HG03575 (cell line): Measurements from ENCODE around the gene TAS2R16.

ENCODE experiments used
- ATAC-seq: cut with Tn5 transposase; IDR thresholded peaks from one replicate; pipeline ENCODE4 v1.9.1; 2021; ENCODE audit not compliant: unreplicated experiment, insufficient number of reproducible peaks, low FRiP score; ENCODE audit errors: extremely low read depth

Gene TAS2R16, protein sequence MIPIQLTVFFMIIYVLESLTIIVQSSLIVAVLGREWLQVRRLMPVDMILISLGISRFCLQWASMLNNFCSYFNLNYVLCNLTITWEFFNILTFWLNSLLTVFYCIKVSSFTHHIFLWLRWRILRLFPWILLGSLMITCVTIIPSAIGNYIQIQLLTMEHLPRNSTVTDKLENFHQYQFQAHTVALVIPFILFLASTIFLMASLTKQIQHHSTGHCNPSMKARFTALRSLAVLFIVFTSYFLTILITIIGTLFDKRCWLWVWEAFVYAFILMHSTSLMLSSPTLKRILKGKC

DNA sequence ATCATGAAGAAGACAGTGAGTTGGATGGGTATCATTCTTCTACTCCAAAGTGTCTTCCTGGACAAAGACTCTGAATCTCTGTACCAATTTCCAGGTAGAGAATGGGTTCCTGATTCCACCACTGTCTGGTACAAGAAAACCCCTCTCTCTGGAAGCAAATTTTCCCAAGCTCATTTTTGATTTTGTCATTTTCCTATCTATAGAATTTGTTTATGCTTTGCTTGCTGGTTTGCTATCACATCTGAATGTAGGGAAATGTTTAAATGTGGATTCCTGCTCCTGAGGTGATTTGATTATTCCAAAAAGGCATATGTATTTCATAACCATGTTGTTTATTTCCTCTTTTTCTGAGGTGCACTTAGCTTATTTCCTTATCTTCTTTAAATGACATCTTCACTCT lies at the start of gene TAS2R16:
TAS2R16 (minus strand) TSS at position 101 of the 400 bp plus-strand sequence; CDS start at position 35, 66 bp downstream.
- no peak for ATAC-seq

DNA sequence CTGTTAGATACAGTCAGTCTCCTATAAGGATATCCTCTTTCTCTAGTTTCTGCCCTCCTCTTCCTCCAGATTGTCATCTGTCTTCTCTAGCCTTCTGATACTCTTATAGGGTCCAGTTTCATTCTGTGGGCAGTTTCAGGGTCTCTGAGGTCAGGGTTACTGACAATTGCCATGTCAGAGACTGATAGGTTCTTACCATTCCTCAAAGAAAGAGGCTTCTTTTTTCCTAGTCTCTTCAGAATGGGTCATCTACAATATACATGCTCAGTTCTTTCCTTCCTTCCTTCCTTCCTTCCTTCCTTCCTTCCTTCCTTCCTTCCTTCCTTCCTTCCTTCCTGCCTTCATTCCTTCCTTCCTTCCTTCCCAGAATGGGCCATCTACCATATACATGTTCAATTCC lies 48.1 kb upstream of the TAS2R16 start:
- ATAC-seq: no peak

DNA sequence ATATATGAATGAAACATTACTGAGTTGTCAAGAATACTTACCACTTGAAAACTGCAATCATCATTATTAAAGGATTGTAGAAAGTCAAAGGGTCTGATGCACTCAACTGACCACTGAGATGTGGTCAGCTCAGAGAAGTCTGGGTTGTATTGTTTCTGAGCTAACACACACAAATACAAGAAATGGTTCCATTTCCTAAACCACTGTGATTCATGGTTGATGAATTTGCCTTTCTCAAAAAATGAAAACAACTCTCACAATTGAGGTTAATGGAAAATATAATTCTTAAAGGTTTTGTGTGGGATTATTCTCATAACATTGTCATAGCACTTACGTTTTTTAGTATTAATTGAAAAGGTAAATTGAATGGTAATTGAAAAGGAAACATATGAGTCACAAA lies 45.6 kb upstream of the TAS2R16 start:
- no peak for ATAC-seq

DNA sequence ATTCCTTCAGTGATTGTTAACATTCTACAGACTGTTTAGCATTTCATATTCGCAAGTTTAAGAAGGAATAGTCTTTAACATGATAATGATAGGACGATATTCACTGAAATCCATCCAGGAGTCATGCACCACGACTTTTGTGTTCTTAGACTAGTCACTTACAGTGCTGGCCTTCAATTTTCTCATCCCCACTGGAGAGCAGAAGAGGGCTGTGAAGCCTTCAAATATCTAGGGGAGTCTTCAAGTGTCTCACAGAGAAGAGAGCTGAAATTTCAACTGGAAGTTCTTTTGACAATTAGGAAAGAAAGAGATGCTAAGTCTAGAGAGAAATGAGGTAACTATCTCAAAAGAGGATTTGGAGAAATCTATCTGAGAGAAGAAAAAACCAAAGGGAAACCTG lies 43.8 kb upstream of the TAS2R16 start:
- ATAC-seq: no peak

DNA sequence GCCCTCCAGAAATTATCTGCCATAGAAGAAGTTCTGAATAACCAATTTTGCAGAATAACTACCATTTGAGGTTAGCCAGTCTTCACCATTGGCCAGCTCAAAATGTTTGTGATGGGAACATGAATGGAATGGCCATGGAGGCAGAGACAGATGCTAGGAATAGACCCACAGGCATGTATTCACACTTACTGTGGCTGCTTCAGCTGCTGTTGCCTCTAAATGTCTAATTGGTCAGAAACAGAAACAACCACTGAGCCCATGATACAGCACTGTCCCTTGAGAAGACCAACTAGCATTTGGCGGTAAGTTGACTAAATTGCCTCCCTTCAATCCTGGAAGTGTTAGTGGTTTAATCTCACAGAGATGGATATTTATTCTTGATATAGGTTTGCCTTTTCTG lies 38.6 kb upstream of the TAS2R16 start:
- no peak for ATAC-seq

DNA sequence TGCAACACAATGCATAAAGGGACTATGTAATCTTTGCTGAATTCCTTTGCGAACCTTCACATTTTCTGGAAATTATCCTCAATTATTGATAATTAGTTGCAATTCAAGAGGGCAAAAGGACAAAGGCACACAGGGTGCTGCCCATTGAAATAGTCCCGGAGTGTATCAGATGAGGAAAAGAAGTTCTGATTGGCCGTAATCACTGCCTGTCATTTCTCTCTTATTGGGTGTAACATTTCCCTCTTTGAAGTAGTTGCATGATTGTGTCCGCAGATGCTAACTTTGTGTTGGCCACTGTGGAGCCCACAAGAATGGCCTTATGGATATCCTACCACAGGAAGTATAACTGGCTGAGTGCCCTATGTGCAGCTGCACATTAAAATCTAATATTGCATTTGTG lies 35.1 kb upstream of the TAS2R16 start:
- no peak for ATAC-seq

DNA sequence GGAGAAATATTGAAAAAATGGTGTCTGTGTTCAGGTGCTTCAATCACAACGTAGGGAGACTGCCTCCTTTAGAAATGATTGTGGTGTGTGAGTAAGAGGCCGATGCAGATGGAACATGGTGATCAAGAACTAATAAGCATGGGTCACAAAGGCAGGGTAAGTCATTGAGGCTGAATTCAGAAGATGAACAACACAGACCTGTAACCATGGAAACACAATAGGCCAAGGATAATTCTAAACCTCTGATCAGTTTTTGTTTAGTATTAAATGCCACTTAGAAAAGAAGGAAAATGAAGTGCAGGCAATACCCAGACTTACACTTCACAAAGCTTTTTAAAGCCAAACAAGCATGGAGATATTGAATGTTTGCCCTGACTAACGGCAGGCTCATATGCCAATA lies 32.8 kb upstream of the TAS2R16 start:
- ATAC-seq: no peak

DNA sequence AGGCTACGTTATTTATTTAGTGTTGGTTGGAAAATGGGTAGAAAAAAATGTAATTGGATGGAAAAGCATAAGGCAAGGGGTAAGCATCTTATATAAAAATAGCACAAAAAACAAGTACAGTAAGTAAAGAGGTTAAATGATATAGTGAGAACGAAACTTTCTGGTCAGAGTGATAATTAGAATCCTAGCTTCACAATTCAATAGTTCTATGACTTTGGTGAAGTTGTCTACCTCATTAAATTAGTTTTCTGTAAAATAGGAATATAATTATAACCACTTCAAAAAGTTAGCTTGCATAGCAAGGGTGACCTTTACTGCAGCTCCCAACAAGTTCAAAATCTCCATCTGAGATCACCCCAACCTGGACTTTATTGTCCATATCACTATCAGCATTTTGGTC lies 30.8 kb upstream of the TAS2R16 start:
- no peak for ATAC-seq

DNA sequence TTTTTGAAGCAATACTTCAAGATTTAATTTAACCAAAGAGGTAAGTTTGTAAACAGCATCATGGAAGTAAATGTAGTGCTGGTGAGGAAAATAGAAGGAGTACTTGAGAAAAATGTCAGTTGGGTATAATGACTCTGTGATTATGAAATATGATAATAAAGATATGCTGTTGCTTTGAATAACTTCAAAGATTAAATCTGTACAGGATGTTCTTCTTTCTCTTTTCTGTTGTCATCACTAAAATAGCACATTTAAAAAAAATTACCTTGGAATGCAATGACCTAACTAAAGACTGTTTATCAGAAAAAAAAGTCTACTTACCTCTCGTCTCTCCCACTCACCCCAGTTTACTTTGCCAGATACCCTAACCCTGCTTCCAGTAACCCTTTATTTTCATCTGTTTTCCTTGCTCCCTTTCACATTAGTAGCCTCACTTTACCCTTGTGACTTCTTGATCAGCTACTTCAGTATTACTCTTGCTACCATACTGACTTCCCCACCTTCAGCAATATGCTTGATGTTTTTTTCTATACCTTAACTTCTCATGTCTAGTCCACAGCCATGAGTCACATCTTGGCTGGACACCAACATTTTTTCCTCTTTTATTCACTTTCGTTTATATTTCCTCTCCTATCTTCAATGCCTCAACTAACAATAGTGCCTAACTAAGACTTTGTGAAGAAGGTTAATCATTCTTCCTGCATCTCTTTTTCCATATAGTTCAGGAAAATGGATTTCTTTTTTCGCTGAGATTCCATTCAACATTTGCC lies 29.7 kb upstream of the TAS2R16 start:
- ATAC-seq: no peak

DNA sequence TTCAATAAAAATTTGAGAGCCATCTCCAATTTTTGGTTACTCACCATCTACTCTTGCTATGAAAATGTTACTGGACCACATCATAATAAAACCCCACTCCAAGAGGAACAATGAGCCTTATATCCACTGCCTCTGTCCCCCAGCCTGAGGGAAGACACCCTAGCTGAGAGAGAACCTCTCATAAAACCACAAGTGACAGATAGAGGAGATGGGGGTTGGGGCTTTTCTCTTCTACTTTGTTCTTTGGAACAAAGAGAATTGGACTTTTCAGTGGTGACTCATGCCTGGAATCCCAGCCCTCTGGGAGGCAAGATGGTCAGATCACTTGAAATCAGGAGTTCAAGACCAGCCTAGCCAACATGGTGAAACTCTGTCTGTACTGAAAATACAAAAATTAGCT lies 27.6 kb upstream of the TAS2R16 start:
- no peak for ATAC-seq

DNA sequence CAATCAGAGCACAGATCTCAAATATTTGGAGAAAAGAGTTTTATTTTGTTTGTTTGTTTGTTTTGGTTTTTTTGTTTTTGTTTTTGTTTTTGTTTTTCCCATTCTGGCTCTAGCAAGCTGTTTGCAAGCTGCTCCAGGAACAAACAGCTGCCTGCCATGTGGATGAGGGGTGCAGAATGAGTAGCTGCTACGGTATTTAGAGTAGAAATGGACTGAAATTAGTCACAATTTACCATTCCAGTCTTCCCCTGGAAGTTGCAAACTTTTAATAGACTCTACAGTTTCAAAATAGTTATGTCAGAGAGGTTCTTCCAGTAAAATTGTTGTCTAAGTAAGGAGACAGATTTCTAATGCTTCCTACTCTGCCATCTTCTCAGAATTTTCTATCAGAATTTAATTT lies 27.1 kb upstream of the TAS2R16 start:
- ATAC-seq: no peak

DNA sequence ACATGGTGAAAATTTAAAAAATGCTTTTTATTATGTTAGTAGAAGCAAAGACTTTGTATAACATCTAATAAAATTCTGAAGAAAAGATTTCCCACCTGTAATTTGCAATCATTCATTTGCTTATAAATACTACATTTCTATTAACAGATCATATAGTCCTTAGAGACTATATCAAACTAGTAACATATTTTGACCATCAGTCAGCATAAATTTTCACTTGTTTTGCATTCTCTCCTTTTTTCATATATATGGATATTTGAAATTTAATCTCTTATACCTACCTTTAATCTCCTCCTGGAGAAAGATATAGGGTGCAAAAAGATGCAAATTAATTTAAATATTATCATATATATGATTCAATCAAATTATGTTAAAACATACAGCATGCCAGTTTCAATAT lies 16.9 kb upstream of the TAS2R16 start:
- no peak for ATAC-seq

DNA sequence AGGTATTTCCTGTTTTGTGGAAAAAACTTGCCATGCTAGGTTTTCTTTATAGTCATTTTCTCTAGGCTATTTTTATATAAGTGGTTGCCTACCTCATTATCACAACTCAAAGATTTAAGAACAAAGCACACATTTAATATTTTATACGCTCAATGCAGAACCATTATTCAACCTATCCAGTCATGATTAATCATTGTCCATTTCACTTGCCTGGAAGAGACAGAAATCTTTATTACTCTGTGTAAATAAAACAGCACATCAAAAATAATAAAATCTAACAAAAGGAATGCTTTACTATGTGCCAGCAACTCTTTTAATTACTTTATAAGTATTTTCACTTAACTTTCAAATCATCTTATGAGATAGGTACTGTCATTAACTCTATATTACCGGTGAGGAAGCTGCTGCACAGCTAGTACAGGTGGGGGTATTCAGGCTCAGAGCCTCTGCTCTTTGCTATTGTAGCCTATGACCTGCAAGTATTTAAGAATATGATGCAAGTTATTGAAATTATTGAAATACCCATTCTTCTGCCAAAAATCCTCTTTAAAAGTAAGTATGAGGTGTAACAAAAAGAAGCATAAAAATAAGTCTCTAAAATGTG lies 16.4 kb upstream of the TAS2R16 start:
- ATAC-seq: no peak

DNA sequence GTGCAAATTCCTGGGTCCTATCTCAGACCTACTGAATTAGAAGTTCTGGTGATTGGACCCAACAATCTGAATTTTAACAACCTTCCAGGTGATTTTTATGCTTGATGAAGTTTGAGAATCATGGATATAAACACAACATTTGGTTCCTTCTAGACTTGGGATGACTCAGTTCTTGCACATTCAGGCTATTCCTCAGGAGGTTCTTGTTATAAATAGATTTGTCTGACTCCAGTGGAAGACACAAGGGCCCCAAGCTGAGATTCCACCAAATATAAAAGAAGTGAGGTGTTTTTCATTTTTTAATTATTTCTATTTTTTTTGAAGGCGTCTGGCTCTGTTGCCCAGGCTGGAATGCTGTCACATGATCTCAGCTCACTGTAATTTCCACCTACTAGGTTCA lies 9.4 kb upstream of the TAS2R16 start:
- ATAC-seq: no peak

DNA sequence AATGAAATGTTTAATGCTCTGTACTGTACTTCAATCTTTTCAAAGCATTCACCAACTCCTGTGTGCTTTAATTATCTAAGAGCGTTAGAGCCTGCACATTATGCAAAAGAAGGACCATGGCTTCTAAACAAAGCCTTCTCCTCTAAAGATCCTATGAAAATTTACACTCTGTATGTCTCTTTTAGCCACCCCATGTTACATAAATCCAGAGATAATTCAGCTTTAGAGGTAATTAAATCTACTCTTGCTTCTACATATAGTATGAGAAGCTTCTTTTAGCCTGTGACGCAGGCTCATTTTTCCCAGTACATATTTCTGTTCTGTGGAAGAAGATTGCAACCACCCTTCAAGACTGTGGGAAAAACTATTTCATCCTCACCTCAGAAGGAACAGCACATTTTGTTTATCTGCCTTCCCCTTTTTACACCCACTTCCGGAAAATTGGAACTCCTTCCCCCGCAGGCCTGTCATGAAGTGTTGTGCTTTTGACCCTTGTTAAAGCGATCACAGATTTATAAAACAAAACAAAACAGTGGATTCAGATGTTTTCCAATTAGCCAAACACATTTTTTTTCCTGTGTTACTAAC lies 8.1 kb upstream of the TAS2R16 start:
- ATAC-seq: no peak

DNA sequence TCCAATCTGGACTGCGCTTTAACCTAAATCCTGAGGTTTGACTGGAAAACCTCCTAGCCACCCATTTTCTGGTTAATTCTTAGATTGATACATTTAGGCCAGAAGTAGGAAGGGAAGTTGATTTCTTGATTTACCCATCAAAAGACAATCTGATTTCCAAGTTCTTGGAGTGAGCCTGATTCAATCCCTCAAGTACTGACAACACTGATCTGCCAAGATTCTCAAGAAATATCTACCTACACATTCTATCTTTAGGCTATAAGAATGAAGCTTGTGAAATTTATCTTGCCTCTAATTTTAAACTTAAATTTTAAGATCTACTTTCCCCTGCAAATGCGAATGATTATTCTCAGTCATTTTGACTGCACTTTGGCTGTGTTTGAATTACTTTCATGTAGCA lies 5.9 kb downstream of the TAS2R16 start:
- no peak for ATAC-seq

DNA sequence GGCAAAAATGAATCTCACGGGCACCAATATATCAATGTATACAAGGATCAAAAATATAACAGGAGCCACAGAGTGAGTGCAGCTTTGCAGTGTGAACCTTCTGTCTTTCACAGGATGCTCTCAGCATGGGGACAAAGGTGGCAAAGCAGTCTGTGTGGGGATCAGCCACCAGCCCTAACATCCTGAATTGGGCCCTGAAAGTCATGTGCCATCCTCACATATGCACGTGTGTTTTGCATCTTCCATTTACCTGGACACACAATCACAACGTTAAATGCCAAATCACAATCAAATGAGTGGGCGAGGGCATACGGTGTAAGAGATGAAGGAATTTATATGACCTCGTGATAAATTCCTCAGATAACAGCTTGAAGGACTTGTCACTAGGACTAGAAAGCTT lies 6.5 kb downstream of the TAS2R16 start:
- ATAC-seq: no peak

DNA sequence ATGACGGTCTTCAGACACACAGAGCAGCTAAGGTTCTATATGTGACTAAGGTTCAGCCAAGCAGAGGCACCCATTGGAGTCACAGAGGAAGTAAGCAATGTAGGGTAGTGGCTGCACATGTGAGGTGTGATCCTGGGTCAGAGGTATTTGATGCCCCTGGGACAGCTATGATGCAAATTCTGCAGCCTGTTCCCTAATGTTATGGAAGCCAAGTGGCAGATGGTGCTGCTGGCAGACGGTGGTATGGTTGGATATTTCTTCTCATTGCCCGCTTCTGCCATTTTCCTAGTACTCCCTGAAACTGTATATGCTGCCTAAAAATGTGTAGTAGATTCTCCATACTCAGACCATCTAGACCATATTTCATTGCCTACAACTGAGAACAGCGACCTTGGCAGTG lies 7.2 kb downstream of the TAS2R16 start:
- no peak for ATAC-seq

DNA sequence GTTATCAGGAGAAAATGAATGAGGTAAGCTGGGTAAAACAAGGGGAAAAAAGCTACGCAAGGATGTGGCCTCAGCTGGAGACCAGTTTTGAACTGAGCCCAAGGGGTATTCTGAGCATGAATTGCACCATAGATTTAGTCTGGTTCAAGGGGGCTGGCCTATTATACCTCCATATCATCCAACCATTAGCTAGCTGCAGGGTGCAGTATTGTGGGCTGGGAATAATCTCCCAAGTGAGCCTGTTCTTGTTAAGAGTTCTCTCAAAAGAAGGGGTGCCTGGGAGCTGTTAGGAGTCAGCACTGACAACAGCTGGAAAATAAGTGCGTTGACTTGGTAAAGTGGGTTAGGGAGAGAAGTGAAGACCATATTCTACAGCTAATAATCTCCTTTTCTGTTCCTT lies 8.0 kb downstream of the TAS2R16 start:
- no peak for ATAC-seq

DNA sequence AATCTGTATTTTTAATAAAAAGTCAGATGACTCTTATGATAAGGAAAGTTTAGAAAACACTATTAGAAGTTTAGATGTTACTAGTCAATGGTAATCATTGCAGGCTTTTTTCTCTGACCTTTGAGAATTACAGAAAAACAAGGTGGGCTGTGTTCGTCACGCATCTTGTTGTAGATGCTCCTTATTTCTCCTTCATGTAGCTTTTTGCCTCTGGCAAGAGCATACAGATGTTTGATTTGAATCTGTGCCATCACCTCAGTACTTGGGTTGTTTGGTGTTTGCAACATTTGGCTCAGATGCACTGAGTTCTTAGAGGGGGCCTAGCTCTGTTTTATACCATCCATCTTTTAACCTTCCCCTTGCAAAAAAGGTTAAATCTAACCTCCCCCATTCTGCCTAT lies 11.5 kb downstream of the TAS2R16 start:
- ATAC-seq: no peak
